A673 (cell line): ENCODE data around the gene NLRP5. TPM values are rescaled to one million over a fixed set of nuclear protein-coding genes. Genes with fewer than 3 reads are reported as not detected.

Experiments used
- BruUV-seq: library from RNA; stranded (reverse); fragments of 400-500 nt; replicated peaks from 2 replicates; lab custom pipeline; 2021; lab: Mats Ljungman, UMichigan
- CTCF ChIA-PET: fragments of 300-600 bp; sonication (Branson Sonifier 250); formaldehyde crosslinking; loops from one replicate; lab custom pipeline; 2022; ENCODE audit warnings: antibody characterized with exemption; lab: Charles Lee
- POLR2A ChIA-PET: fragments of 300-600 bp; sonication (Branson Sonifier 250); formaldehyde crosslinking; loops from one replicate; lab custom pipeline; 2022; ENCODE audit warnings: antibody characterized with exemption; ENCODE audit not compliant: low non-redundant PET; lab: Charles Lee
- DNase-seq: peaks from one replicate; pipeline ENCODE4 v3.0.0-alpha.2; 2015; ENCODE audit warnings: low spot score
- H3K27ac ChIP-seq: fragments of 200-600 bp; sonication (generic); 2 replicates; pipeline ENCODE4 v1.5.1; 2016; ENCODE audit warnings: mixed run types, low read depth, mild to moderate bottlenecking, mixed read lengths, antibody characterized with exemption, low read length; ENCODE audit not compliant: poor library complexity, severe bottlenecking
- H3K27me3 ChIP-seq: fragments of 200-600 bp; sonication (generic); replicated peaks from 2 replicates; pipeline ENCODE4 v1.6.1; 2017; ENCODE audit warnings: mixed run types, low read depth, mild to moderate bottlenecking, mixed read lengths, antibody characterized with exemption, low read length; ENCODE audit not compliant: insufficient read depth, poor library complexity
- H3K36me3 ChIP-seq: fragments of 200-600 bp; sonication (generic); 2 replicates; pipeline ENCODE4 v1.6.1; 2016; ENCODE audit warnings: mixed run types, mild to moderate bottlenecking, mixed read lengths, antibody characterized with exemption, low read length; ENCODE audit not compliant: insufficient read depth, poor library complexity, severe bottlenecking
- H3K4me1 ChIP-seq: fragments of 200-600 bp; sonication (generic); 2 replicates; pipeline ENCODE4 v1.6.1; 2017; ENCODE audit warnings: mixed run types, mild to moderate bottlenecking, mixed read lengths, antibody characterized with exemption, low read length; ENCODE audit not compliant: insufficient read depth, poor library complexity, severe bottlenecking
- H3K4me3 ChIP-seq: fragments of 200-600 bp; sonication (generic); 2 replicates; pipeline ENCODE4 v1.5.1; 2016; ENCODE audit warnings: low read depth, mixed run types, mild to moderate bottlenecking, mixed read lengths, low read length; ENCODE audit not compliant: poor library complexity, severe bottlenecking
- H3K9me3 ChIP-seq: fragments of 200-600 bp; sonication (generic); 2 replicates; pipeline ENCODE4 v1.6.1; 2016; ENCODE audit warnings: mixed run types, low read depth, mild to moderate bottlenecking, mixed read lengths, antibody characterized with exemption, low read length; ENCODE audit not compliant: poor library complexity, severe bottlenecking
- CTCF ChIP-seq: fragments of 300-800, 200-600 bp; sonication (generic); conservative IDR thresholded peaks from 2 replicates; pipeline ENCODE4 v1.5.1; 2017; ENCODE audit warnings: low read depth, mild to moderate bottlenecking, antibody characterized with exemption, low read length, moderate library complexity, mixed read lengths
- EZH2 ChIP-seq: fragments of 200-600 bp; sonication (generic); IDR thresholded peaks from 2 replicates; pipeline ENCODE4 v1.6.1; 2017; ENCODE audit warnings: borderline replicate concordance, low read depth, mild to moderate bottlenecking, mixed read lengths, antibody characterized with exemption, low read length; ENCODE audit not compliant: poor library complexity, severe bottlenecking
- intact Hi-C: fragments of 100-400 bp; cut with micrococcal nuclease; formaldehyde crosslinking; loops from one replicate; pipeline ENCODE4 v1.10.0; 2022; ENCODE audit not compliant: unreplicated experiment
- total RNA-seq: library from RNA; stranded (reverse); gene quantifications from 2 replicates; pipeline ENCODE4 v1.2.3, GENCODE V29; 2021

The NLRP5 gene
- total RNA-seq, 1 experiment from 2014 or later = not detected

DNA sequence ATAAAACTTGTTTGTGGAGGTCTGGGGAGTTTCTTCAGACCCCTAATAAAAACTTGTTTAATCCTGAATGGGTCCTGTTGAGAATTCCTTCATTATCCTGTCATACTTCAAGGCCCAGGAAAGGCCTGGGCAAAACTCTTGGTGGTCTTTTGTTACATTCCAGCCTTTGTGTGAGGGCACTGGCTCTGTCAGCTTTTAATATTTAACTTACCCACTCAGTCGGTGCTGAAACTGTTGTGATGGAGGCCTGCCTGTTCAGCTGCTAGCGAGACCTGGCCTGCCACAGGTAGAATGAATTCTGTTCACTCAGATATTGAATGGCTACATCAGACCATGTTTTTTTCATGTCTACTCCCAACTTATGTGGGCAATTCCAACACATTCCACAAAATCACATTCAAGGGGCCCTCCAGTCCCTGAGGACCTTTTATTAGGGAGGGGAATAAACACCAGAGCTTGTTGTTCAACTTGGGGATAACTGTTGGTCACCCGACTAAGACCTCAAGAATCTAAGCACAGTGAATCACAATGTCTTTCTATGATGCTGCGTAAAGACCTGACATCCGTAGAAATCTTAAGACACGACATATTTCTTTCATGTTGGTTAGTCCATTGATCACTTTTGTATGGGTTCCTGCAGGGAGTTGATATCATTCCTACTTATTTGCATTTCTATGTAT lies 26.4 kb upstream of the NLRP5 start:
- H3K4me3 ChIP-seq = no peak overlapping the region
- H3K27me3 ChIP-seq = no peaks in the 10 kb centered on the region
- H3K36me3 ChIP-seq = no peaks in the 10 kb centered on the region
- intact Hi-C loops = no loop called here
- no peaks in the 10 kb centered on the region for H3K4me1 ChIP-seq
- no TSS peak for BruUV-seq
- DNase-seq = no peak
- H3K9me3 ChIP-seq = no peaks in the 10 kb centered on the region
- ChIA-PET CTCF (no interaction called here), POLR2A (no interaction called here)
- TF ChIP-seq EZH2 (no peak), CTCF (no peak)
- no peak overlapping the region for H3K27ac ChIP-seq

- ChIA-PET CTCF (no interaction called here), POLR2A (no interaction called here)
- Histone ChIP-seq H3K4me1 (no peaks in the 10 kb centered on the region), H3K36me3 (no peaks in the 10 kb centered on the region), H3K27me3 (no peaks in the 10 kb centered on the region), H3K4me3 (no peak overlapping the region), H3K9me3 (no peaks in the 10 kb centered on the region), H3K27ac (no peak overlapping the region)
- TF ChIP-seq CTCF (no peak), EZH2 (no peak)
- intact Hi-C loops = no loop called here
- BruUV-seq = no TSS peak
- DNase-seq = no peak
These were observed 24.4 kb upstream of the NLRP5 start for GRCh38 chr19:55962186-55962585.

- Histone ChIP-seq H3K4me3 (no peak overlapping the region), H3K9me3 (no peaks in the 10 kb centered on the region), H3K27ac (no peak overlapping the region), H3K27me3 (no peaks in the 10 kb centered on the region), H3K36me3 (no peaks in the 10 kb centered on the region), H3K4me1 (no peaks in the 10 kb centered on the region)
- no peak for DNase-seq
- no TSS peak for BruUV-seq
- CTCF ChIA-PET = no interaction called here
- intact Hi-C loops = no loop called here
- no peak for TF ChIP-seq EZH2
- no peak for TF ChIP-seq CTCF
- POLR2A ChIA-PET = no interaction called here
These were observed 12.6 kb upstream of the NLRP5 start for GRCh38 chr19:55973982-55974381.
